Measurements from ENCODE around the gene PKHD1. TPM values are rescaled to one million over a fixed set of nuclear protein-coding genes. Genes with fewer than 3 reads are reported as not detected.

Gene PKHD1
- polyA plus RNA-seq, 1 experiment, result not detected

DNA sequence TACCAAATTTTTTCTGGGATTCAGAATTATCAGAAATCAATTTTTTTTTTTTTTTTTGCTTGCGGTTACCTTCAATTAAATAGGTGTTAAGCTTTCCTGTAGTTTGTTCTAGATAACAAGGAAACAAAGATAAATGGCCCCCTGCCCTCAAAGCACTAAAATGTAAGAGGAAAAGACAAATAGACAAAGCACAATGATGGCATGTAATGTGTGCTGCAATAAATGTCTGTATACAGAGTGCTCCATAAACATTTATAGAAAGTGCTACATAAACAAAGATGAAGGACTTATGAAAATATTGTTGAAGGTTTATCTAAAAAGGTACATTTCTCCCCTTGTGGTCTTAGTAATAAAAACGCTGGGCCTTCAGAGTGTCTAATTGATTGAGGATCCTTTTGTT lies 384.6 kb downstream of the PKHD1 start:
- TF ChIP-seq, protein P1, sequence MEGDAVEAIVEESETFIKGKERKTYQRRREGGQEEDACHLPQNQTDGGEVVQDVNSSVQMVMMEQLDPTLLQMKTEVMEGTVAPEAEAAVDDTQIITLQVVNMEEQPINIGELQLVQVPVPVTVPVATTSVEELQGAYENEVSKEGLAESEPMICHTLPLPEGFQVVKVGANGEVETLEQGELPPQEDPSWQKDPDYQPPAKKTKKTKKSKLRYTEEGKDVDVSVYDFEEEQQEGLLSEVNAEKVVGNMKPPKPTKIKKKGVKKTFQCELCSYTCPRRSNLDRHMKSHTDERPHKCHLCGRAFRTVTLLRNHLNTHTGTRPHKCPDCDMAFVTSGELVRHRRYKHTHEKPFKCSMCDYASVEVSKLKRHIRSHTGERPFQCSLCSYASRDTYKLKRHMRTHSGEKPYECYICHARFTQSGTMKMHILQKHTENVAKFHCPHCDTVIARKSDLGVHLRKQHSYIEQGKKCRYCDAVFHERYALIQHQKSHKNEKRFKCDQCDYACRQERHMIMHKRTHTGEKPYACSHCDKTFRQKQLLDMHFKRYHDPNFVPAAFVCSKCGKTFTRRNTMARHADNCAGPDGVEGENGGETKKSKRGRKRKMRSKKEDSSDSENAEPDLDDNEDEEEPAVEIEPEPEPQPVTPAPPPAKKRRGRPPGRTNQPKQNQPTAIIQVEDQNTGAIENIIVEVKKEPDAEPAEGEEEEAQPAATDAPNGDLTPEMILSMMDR (IDR thresholded peaks at IDR 0.05; ENCODE audit: low read depth, low read length), result no peak
- ChIA-PET CTCF (no interaction called here), POLR2A (no interaction called here)
- Histone ChIP-seq H3K4me3 (ENCODE audit: low read depth, low read length) (no peak overlapping the region), H3K9me3 (ENCODE audit: control insufficient read depth, insufficient read depth, low read length) (peaks cover 4% of the 10 kb centered on the region; the same call in 1 of the 2 replicates), H3K27ac (ENCODE audit: low read depth, low read length) (no peak overlapping the region), H3K27me3 (ENCODE audit: control insufficient read depth, insufficient read depth, low read length) (no peaks in the 10 kb centered on the region)
- no peak for DNase-seq (ENCODE audit: low read depth, low spot score)

GRCh38 chr6:51684603-51685002 lies 402.8 kb downstream of the PKHD1 start:
- H3K27ac ChIP-seq (ENCODE audit: low read depth, low read length), result no peak overlapping the region
- H3K27me3 ChIP-seq (ENCODE audit: control insufficient read depth, insufficient read depth, low read length), result no peaks in the 10 kb centered on the region
- H3K4me3 ChIP-seq (ENCODE audit: low read depth, low read length), result no peak overlapping the region
- no peak for DNase-seq (ENCODE audit: low read depth, low spot score)
- ChIA-PET CTCF (no interaction called here), POLR2A (no interaction called here)
- TF ChIP-seq, protein P1 (IDR thresholded peaks at IDR 0.05; ENCODE audit: low read depth, low read length), result no peak
- H3K9me3 ChIP-seq (ENCODE audit: control insufficient read depth, insufficient read depth, low read length), result no peaks in the 10 kb centered on the region

DNA sequence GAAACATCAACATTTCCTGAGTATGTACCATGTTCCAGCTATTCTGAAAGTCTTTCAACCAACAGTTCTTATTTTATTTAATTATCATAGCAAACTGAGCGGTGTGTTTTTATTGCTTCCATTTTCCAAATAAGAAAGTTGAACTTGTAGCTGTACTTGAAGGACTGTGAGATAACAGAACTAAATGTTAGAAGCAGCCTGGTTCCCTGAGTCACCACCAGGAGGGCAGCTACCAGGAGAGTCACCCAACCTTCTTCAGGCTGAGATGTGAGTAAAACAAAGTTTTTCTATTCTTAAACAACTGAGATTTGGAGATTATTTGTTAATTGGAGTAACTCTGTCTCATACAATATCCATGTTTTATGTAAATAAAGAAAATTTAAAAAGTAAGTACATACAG lies 403.4 kb downstream of the PKHD1 start:
- no peaks in the 10 kb centered on the region for H3K9me3 ChIP-seq (ENCODE audit: control insufficient read depth, insufficient read depth, low read length)
- no peak for DNase-seq (ENCODE audit: low read depth, low spot score)
- no peaks in the 10 kb centered on the region for H3K27me3 ChIP-seq (ENCODE audit: control insufficient read depth, insufficient read depth, low read length)
- ChIA-PET CTCF (no interaction called here), POLR2A (no interaction called here)
- H3K27ac ChIP-seq (ENCODE audit: low read depth, low read length), result no peak overlapping the region
- no peak overlapping the region for H3K4me3 ChIP-seq (ENCODE audit: low read depth, low read length)
- TF ChIP-seq, protein P1 (IDR thresholded peaks at IDR 0.05; ENCODE audit: low read depth, low read length), result no peak

DNA sequence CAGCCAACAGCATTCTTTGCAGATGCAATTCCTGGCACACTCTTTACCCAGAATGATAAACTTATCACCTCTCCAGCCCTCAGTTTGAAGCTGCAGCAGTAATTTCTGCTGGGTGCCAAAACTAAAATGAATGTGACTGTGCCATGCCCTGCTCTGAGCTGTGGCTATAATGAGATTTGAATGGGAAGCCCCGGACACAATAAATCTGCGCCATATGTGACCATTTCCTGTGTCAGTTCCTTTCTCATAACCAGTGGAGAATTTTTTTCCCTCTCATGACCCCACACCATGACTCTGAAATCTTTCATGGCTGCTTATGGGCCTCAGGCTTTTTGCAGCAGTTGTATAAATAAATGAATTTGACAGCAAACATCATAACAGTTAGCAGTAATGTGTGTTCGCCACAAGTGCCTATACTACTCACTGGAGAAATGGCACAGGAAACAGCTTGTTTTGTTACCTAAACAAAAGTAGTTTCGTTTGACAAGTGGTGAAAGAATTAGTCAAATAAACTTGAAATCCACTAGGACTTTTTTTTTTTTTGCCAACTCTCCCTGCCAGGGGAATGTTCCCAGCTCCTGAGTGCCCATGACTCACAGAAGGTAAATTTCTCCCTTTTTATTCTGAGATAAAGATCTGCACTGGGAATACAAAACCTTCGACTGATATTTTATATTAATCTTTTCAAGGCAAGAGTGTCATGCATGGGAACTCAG lies 408.4 kb downstream of the PKHD1 start:
- ChIA-PET CTCF (no interaction called here), POLR2A (no interaction called here)
- no peak overlapping the region for H3K4me3 ChIP-seq (ENCODE audit: low read depth, low read length)
- TF ChIP-seq, protein P1 (IDR thresholded peaks at IDR 0.05; ENCODE audit: low read depth, low read length), result no peak
- H3K27ac ChIP-seq (ENCODE audit: low read depth, low read length), result no peak overlapping the region
- no peak for DNase-seq (ENCODE audit: low read depth, low spot score)
- H3K9me3 ChIP-seq (ENCODE audit: control insufficient read depth, insufficient read depth, low read length), result peaks cover 3% of the 10 kb centered on the region; the same call in 1 of the 2 replicates
- no peaks in the 10 kb centered on the region for H3K27me3 ChIP-seq (ENCODE audit: control insufficient read depth, insufficient read depth, low read length)

DNA sequence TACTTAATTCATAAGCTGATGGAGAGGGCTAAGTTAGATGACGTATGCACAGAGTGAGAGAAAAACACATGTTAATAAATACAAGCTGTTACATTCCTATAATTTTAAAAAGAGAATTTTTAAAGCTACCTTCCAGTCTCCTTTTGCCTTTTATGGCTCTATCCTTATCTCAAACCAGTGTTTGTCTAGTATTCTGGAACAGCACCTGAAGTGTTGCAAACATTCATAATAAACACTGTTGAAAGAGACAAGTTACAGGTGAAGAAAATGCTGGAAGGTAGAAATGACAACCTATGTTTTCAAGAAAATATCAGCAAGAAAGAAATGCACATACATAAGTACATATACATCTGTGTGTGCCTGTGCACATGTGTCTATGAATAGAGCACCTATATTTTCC lies 409.1 kb downstream of the PKHD1 start:
- Histone ChIP-seq H3K9me3 (ENCODE audit: control insufficient read depth, insufficient read depth, low read length) (peaks cover 3% of the 10 kb centered on the region; the same call in 1 of the 2 replicates), H3K27ac (ENCODE audit: low read depth, low read length) (no peak overlapping the region), H3K27me3 (ENCODE audit: control insufficient read depth, insufficient read depth, low read length) (no peaks in the 10 kb centered on the region), H3K4me3 (ENCODE audit: low read depth, low read length) (no peak overlapping the region)
- CTCF ChIA-PET, result no interaction called here
- DNase-seq (ENCODE audit: low read depth, low spot score), result no peak
- POLR2A ChIA-PET, result no interaction called here
- TF ChIP-seq, protein P1 (IDR thresholded peaks at IDR 0.05; ENCODE audit: low read depth, low read length), result no peak
